GM19463 (cell line): ENCODE measurements around the gene FOXA1.

Experiments
- ATAC-seq: cut with Tn5 transposase; IDR thresholded peaks from one replicate; pipeline ENCODE4 v1.9.1; 2021; ENCODE audit warnings: mild to moderate bottlenecking, moderate library complexity; ENCODE audit not compliant: unreplicated experiment

The FOXA1 gene

GRCh38 chr14:37590428-37591139, 4.5 kb downstream of the FOXA1 start:
- no peak for ATAC-seq

- no peak for ATAC-seq
These were observed 5.2 kb downstream of the FOXA1 start for GRCh38 chr14:37589715-37590427.

GRCh38 chr14:37588956-37589714, 5.9 kb downstream of the FOXA1 start:
- ATAC-seq = no peak

- ATAC-seq = no peak
These were observed 6.4 kb downstream of the FOXA1 start for GRCh38 chr14:37588667-37588955.

- no peak for ATAC-seq
These were observed 7.0 kb downstream of the FOXA1 start for GRCh38 chr14:37587881-37588666.

DNA sequence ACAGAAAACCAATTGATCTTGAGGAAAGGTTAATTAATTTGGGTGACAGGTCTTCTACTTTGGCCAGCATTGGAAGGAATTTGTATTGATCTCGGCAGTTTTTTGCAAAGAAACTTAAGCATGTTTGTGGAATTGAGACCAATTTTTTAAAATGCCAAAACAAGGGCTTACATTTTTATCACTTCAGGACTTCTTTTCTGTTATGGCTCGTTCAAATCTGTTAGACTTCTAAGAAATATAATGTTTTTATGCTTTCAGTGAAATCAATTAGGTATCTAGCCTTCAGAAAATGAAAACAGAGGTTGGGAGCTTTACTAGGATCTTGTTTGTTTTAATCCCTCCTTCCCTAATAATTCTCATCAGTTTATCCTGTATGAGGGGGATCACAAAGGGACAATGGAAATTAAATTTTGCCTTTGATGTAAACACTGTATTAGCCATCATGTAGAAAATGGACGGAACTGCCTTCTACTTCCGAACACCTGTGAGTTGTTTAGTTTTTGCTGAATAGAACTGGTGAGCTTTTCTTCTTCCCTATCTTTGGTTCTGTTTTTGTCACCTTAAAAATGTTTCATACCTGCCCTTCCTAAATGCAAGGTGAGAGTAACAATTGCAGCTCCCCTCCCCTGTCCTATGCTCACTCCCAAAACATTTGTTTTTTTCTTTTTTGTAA, 7.8 kb downstream of the FOXA1 start:
- ATAC-seq = no peak

GRCh38 chr14:37586797-37587130, 8.3 kb downstream of the FOXA1 start:
- no peak for ATAC-seq

DNA sequence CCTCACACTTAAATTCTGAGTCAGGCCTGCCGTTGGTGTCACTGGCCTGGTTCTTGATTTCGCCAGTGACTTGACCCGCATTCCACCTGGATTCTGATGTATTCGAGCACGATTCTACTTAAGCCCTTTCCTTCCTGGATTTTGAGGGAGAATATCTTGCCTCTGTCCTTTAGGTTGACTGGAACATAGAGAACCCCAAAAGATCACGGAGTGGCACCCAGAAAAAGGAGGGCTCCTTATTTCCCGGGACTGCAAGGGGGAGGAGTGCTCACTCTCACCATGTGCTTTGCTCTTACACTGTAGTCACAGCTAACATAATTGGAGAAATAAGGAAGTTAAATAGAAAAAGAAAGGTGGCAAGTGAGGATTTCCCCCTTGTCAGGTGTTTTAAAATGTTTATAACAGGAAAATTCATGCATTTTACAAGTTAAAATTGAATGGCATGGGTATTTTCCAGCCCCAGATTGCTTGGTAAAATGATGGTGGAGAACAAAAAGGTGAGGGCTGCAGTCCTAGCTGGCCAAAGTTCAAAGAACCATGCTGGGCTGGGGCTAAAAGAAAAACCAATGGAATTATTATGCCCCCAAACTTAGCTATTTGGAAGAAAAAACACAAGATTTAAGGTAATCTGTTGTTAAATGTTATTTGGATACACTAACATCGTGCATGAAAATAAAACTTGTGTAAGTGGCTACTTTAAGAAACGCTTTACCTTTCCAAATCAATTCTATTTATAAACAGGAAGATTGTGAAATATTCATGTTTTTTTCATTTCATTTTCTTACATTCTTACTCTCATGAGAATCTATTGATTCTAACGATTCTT, 8.9 kb downstream of the FOXA1 start:
- ATAC-seq = no peak

DNA sequence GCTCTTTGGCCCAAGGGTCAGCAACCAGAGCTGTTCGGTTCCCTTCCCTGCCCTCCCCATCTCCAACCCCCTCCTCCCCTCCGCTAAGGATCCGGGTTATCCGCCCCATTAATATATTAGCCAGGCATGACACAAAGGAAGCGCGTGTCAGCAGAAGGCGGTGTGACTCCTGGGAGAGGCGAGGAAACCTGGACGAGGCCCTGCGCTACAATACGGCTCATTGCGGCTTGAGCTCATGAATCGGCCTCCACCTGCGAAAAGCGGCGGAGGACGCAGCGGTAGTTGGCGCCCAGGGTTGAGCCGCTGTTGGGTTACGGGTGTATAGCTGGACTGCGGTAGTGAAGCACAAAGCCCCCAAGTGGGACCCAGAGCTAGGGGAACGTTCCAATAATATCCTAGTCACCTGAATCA, 9.9 kb downstream of the FOXA1 start:
- no peak for ATAC-seq

DNA sequence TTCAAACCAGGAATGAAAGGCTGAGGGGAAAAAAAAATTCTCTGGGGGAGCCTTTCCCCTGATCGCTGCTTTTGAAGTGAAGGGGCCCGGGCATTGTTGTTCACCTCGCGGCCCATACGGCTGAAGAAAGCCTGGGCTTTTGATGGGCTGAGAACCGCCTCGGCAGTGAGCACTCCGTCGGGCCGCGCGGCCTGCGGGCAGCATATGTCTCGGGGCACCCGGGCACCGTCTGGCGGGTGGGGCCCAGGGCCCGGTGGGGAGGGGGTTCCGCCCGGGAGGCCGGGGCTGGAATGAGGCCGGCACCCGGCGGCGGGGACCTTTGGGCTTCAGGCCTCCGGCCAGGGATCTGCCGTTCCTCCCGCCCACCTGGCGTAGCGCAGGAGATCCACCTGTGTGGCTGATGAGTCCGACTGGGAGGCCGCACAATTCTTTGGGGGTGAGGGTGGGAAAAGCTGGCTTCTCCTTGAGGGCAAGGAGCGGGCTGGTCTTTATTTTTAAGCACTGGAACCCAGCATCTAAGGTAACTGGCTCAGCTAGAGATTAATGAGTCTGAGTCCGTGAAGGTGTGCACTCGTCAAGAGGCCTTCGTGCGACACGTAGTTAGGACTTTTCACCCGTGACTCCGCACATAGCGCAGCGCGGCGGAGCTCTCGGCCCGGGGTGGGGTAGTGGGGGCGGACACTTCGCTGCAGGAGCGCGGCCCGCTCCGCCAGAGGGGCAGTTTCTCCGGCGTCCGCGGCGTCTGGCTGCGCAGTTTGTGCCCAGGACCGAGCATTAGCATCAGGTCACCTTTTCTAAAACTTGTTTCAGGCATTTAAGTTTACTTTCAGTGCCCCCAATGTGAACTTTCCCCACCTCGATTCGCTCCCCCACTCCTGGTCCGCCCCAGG, 10.6 kb downstream of the FOXA1 start:
- no peak for ATAC-seq

DNA sequence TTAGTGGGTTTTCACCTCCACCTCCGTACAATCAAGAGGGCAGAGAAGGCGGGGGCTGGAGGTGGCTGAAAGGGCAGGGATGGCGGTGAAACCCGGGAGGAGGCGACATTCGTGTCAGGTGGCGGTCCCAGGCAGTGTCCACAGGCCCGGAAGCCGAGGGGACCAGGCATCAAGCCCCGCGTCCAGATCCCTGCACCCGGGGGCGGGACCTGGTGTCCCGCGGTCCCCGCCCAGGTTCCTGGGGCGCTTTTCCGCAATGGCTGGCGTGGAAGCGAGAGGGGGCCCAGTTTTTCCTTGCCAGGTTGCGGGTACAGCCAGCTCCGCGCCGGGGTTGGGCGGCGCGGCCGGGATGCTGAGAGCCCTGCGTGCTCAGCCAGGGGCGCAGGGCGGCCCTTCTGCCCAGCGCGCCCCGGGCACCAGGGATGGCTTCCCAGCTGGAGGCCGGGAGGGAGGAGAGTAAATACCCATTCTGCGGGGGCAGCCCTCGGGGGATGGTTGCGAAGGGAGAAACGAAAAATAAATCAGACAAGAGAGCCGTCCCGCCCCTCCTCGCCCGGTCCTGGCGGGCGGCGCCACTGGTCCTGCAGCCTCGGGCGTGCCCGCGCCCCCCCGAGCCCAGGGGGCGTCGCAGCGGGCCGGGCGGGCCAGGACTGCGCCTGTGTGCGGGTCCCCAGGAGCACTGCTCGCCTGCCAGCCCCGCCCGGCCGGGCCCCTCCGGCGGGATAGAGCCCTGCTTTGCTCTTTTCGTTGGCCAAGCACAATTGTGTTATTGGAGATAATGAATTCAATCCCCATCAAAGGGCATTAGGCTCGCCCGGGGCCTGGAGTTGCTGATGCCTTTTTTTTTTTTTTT, 11.5 kb downstream of the FOXA1 start:
- ATAC-seq = no peak

- no peak for ATAC-seq
These were observed 14.9 kb downstream of the FOXA1 start for GRCh38 chr14:37580146-37580545.

GRCh38 chr14:37579274-37579673, 15.8 kb downstream of the FOXA1 start:
- ATAC-seq = no peak

GRCh38 chr14:37573356-37573755, 21.7 kb downstream of the FOXA1 start:
- ATAC-seq = no peak

- no peak for ATAC-seq
These were observed 23.7 kb downstream of the FOXA1 start for GRCh38 chr14:37571391-37571790.

DNA sequence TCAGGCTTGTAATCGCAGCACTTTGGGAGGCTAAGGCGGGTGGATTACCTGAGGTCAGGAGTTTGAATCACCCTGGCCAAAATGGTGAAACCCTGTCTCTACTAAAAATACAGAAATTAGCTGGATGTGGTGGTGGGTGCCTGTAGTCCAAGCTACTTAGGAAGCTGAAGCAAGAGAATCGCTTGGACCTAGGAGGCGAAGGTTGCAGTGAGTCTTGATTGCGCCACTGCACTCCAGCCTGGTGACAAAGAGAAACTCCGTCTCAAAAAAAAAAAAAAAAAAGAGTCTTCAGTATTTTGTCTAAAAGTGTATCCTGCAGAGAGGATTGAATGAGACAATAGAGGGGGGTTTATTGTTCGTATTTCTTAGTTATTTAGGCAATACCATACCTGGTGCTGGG, 25.3 kb downstream of the FOXA1 start:
- ATAC-seq = no peak

DNA sequence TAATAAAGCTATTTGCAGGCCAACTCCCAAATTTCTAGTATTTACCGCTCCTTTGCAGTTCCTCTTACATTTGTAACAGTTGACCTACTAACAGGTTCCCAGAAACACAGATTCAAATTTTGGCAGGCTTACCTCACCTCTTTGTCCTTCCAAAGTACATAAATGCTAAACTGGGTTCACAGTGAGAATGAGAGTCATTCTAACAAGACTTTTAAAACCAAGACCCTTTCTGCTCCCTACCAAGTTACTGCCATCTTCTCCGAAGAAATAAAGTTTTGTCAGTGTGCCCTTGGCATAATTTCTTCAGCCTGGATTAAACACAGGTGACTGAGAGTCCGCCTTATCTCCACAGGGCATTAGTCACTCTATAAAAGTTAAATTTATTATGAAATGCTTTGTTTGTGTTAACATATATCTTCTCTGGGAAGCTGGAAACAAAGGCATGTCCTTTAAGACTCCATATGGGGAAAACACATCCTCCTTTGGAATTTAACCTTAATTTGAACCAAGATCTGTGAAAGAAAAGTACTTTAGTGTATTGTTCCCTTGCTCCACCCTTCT, 28.2 kb downstream of the FOXA1 start:
- ATAC-seq = no peak

DNA sequence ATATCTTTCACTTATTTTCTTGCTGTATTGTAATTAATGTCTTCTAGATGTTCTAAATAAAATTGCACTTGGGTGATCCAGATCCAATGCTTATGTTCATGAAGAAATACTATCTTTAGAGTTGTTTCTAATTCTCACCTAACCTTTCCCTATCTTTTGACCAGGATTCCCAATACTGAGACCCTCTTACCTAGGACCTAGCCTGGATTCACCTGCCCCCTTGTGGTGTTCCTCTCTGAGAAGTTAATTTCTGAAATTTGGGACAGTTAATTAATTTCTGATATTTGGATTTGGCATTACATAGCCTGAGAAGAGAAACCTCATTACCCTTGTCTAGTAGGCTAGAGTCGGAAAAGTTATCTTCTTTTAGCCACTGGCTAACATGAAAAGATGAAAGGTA, 29.5 kb downstream of the FOXA1 start:
- ATAC-seq = no peak
